Activated naive CD8-positive, alpha-beta T cell treated with anti-CD3 and anti-CD28 coated beads, Interleukin-2, amount 50 U/mL, for 16 hours (primary cell): ENCODE measurements around the gene ZFR.
"Not testable (repeated sequence)": the region's sequence is repeated elsewhere in the genome, so short reads cannot be mapped to it uniquely, and the experiment has no call there.

Source experiments
- DNase-seq: peaks from one replicate; pipeline ENCODE4 v3.0.0-alpha.2; 2020; ENCODE audit warnings: low read depth, low spot score

ZFR gene

DNA sequence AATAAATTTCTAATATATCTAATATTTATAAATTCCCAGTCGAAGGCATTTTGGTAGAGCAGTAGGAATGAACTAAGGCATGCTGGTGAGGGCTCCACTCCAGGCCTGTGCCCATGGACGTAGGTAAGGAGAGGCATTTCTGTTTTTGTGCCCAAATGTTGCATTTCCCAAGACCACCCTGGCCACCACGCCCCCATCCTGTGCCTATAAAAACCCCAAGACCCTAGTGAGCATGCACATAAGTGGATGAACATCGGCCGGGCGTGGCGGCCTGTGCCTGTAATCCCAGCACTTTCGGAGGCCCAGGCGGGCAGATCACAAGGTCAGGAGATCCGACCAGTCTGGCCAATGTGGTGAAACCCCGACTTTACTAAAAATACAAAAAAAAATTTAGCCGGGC is 121.7 kb downstream of the ZFR start:
- no peak for DNase-seq

GRCh38 chr5:32321787-32322186 is 122.8 kb downstream of the ZFR start:
- DNase-seq, result not testable (repeated sequence)

GRCh38 chr5:32320576-32320975 is 124.0 kb downstream of the ZFR start:
- DNase-seq, result no peak

- DNase-seq, result no peak
These were observed 124.5 kb downstream of the ZFR start for GRCh38 chr5:32319926-32320543.

GRCh38 chr5:32319392-32319791 is 125.1 kb downstream of the ZFR start:
- DNase-seq, result no peak

GRCh38 chr5:32317041-32317440 is 127.5 kb downstream of the ZFR start:
- DNase-seq, result no peak

DNA sequence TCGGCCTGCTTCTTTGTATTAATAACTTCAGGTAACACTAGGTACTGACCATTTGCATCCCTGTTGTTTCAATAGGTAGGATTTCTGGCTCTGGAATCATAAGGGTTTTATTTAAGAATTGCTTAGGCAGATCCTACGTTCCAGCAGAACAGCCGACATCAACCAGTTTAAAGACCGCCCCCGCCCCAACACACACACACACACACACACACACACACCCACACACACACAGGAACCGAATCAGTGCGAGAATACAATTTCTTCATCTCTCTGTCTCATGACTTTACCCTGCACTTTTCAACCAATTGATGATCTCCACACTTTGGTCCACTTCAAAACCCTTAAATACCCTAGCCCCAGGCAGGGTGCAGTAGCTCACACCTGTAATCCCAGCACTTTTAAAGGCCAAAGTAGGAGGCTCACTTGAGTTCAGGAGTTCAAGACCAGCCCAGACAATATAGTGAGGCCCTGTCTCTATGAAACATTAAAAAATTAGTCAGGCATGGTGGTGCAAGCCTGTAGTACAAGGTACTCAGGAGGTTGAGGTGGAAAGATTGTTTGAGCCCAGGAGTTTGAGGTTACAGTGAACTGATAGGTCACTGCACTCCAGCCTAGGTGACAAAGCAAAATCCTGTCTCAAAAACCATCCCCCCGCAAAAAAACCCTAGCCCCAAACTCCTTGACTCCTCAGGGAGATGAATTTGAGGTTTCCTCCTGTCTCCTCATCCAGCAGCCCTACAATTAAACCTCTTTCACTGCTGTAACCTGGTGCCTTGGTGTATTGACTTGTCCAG is 129.1 kb downstream of the ZFR start:
- DNase-seq, result no peak

DNA sequence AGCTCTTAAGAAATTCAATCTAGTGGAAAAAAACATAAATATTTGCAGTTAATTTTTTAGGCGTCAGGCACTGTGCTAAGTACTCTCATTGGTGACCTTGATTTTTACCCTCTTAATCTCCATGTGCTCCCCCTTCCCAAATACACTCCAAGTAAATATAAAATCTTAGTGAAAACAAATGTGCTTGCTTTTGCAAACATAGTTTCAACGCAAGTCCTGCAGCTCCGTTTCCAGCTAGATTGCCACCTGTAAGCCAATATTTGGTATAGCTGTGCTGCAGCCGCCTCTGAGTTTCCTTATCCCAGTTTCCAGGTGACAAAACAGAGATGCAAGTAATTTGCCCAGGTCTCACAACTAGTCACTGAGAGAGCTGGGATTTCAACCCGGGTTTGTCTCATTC is 129.9 kb downstream of the ZFR start:
- DNase-seq, result no peak

GRCh38 chr5:32314152-32314488 is 130.4 kb downstream of the ZFR start:
- DNase-seq, result not testable (repeated sequence)

GRCh38 chr5:32312595-32313332 is 131.8 kb downstream of the ZFR start, which contains the start of gene MTMR12:
TSS of gene MTMR12 (minus strand) at chr5:32312939. CDS start at chr5:32312838, 101 bp downstream.
- peak; percentile 99 for DNase-seq

DNA sequence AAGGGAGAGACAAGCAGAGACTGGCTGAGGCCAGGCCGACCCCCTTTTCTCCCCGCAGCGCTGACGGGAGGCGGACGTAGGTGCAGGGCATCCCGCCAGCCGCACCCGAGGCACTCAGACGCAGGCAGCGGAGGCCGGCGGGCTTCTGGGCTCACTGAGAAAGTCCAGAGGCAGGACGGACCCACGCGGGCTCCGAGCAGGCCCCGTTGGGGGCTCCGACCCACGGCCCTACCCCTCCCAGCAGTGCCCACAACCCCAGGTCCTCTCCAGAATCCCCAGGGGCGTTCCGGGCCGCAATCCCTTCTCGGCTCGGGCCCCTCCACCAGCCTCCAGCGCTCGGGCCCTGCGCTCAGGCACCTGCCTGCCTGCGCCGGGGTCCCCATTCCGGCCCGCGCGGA is 132.3 kb downstream of the ZFR start:
- peak; percentile 6 for DNase-seq

GRCh38 chr5:32311404-32312196 is 132.9 kb downstream of the ZFR start:
- no peak for DNase-seq

DNA sequence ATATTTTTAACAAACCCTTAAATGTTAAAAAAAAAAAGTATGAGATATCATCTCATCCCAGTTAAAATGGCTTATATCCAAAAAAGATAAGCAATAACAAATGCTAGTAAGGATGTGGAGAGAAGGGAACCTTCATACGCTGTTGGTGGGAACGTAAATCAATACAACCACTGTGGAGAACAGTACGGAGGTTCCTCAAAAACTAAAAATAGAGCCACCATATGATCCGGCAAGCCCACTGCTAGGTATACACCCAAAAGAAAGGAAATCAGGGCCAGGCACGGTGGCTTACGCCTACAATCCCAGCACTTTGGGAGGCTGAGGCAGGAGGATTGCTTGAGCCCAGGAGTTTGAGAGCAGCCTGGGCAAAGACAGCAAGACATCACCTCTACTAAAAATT is 134.8 kb downstream of the ZFR start:
- DNase-seq, result no peak

DNA sequence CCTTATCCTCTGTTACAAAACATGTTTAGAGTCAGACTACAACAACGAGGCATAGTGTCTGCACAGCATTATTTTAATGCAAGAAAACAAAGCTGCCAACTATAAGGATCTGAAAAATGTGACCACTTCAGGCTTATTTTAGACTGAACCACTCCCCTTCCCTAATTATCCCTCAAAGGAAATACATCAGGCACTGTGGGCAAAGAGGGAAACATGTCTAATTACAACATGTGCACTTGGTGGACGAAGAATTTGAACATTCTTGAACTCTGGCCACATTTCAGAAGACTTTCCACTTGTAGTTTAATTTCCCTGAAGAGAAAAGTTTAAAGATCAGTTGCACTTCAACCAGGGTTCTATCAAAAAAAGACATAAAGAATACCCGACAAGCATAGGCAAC is 135.6 kb downstream of the ZFR start:
- no peak for DNase-seq

DNA sequence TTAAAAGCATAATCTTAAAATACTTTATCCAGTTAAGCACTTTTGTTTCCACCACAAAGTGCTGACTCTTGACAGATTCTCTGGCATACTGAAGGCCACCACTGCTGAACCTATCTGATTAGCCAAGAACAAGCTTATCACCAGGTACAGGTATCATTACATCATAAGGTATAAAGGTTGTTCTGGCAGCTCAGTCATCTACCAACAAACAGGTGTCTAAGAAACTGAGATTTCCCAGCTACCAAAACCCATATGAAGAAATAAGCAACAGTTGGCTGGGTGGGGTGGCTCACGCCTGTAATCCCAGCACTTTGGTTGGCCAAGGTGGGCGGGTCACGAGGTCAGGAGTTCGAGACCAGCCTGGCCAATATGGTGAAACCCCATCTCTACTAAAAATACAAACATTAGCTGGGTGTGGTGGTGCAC is 136.8 kb downstream of the ZFR start:
- DNase-seq, result no peak

DNA sequence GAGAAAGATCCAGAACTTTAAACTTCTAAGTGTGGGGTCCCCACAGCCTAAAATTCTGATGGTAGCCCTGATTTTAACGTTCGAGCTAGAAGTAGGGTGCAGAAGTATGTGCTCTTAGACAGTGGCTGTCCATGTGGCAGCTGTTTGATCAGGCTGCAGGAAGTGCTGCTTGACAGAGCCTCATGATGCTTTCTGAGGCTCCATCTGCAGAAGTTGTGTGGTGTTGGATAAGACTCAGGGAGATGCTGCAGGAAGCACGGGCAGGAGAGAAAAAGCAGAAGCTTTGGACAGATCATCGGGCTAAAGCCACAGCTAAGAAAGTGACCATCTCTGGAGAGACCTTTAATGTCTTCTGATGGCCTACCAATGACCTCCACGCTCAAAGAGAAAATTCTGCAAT is 139.9 kb downstream of the ZFR start:
- no peak for DNase-seq
